Measurements from ENCODE around the gene CWF19L2. TPM values are rescaled to one million over a fixed set of nuclear protein-coding genes. Genes with fewer than 3 reads are reported as not detected.

The CWF19L2 gene
- total RNA-seq, 2 experiments from 2014 or later = 11.9 to 13.6 TPM

DNA sequence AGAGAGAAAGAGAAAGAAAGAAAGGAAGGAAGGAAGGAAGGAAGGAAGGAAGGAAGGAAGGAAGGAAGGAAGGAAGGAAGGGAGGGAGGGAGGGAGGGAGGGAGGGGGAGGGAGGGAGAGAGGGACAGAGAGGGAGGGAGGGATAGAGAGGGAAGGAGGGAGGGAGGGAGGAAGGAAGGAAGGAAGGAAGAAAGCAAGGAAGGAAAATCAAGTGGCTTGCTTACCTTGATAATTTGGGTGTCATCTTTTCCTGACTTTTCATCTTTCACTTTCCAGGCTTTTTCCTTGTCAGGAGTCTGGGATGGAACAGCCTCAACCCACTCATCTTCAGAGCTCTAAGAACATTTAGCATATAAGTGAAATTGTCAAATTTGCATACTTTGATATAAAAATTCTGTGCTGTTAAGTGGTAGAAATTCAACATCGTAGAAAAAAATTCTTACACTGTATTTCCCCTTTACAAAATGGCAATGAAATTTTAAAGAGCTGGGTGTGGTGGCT, 14.9 kb downstream of the CWF19L2 start:
- Mint-ChIP-seq H3K4me1 (ENCODE audit: low read depth) (peaks cover 21% of the 10 kb centered on the region), H3K27me3 (no peaks in the 10 kb centered on the region), H3K36me3 (ENCODE audit: low read depth) (peaks cover 52% of the 10 kb centered on the region), H3K9me3 (no peaks in the 10 kb centered on the region), H3K4me3 (no peak overlapping the region), H3K27ac (no peak overlapping the region)
- ChIA-PET POLR2A (no interaction called here), CTCF (no interaction called here)
- TF ChIP-seq, protein P1, sequence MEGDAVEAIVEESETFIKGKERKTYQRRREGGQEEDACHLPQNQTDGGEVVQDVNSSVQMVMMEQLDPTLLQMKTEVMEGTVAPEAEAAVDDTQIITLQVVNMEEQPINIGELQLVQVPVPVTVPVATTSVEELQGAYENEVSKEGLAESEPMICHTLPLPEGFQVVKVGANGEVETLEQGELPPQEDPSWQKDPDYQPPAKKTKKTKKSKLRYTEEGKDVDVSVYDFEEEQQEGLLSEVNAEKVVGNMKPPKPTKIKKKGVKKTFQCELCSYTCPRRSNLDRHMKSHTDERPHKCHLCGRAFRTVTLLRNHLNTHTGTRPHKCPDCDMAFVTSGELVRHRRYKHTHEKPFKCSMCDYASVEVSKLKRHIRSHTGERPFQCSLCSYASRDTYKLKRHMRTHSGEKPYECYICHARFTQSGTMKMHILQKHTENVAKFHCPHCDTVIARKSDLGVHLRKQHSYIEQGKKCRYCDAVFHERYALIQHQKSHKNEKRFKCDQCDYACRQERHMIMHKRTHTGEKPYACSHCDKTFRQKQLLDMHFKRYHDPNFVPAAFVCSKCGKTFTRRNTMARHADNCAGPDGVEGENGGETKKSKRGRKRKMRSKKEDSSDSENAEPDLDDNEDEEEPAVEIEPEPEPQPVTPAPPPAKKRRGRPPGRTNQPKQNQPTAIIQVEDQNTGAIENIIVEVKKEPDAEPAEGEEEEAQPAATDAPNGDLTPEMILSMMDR (IDR thresholded peaks at IDR 0.05) = no peak
- intact Hi-C loops (cut with micrococcal nuclease) = no loop called here
- ATAC-seq = no peak
- no peak for DNase-seq

- Mint-ChIP-seq H3K4me3 (no peak overlapping the region), H3K36me3 (ENCODE audit: low read depth) (peaks cover 41% of the 10 kb centered on the region), H3K4me1 (ENCODE audit: low read depth) (peaks cover 10% of the 10 kb centered on the region), H3K9me3 (no peaks in the 10 kb centered on the region), H3K27me3 (no peaks in the 10 kb centered on the region), H3K27ac (no peak overlapping the region)
- DNase-seq = no peak
- POLR2A ChIA-PET = no interaction called here
- CTCF ChIA-PET = no interaction called here
- intact Hi-C loops (cut with micrococcal nuclease) = no loop called here
- TF ChIP-seq, protein P1 (IDR thresholded peaks at IDR 0.05) = no peak
- no peak for ATAC-seq
Measured at GRCh38 chr11:107439586-107440167, 17.9 kb downstream of the CWF19L2 start.

DNA sequence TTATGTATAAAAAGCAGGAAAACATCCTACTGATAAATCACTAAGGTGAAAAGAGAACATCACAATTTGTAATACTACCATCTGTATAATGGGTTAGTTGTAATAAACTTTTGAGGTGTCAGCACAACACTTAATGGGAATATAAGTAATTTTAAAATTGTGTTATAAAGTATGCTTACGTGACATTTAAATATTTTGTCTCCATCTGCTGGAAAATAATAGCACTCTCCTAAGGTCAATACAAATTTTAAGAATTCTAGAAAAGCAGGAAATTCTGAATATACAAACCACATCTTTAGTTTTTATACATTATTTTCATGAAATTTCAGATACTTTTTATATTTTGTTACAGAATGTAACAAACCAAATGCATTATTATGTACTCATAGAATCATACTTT, 19.5 kb downstream of the CWF19L2 start:
- H3K4me3 Mint-ChIP-seq = no peak overlapping the region
- ATAC-seq (no peak), DNase-seq (no peak)
- CTCF ChIA-PET = no interaction called here
- H3K27ac Mint-ChIP-seq = no peak overlapping the region
- H3K4me1 Mint-ChIP-seq (ENCODE audit: low read depth) = peaks cover 4% of the 10 kb centered on the region
- TF ChIP-seq, protein P1 (IDR thresholded peaks at IDR 0.05) = no peak
- H3K9me3 Mint-ChIP-seq = no peaks in the 10 kb centered on the region
- peaks cover 29% of the 10 kb centered on the region for H3K36me3 Mint-ChIP-seq (ENCODE audit: low read depth)
- intact Hi-C loops (cut with micrococcal nuclease) = no loop called here
- H3K27me3 Mint-ChIP-seq = no peaks in the 10 kb centered on the region
- POLR2A ChIA-PET = no interaction called here

- no peak overlapping the region for H3K27ac Mint-ChIP-seq
- peaks cover 13% of the 10 kb centered on the region for H3K4me1 Mint-ChIP-seq (ENCODE audit: low read depth)
- no peaks in the 10 kb centered on the region for H3K27me3 Mint-ChIP-seq
- peak; percentile 24 for ATAC-seq
- intact Hi-C loops (cut with micrococcal nuclease) = no loop called here
- H3K4me3 Mint-ChIP-seq = no peak overlapping the region
- CTCF ChIA-PET = no interaction called here
- no peak for DNase-seq
- POLR2A ChIA-PET = no interaction called here
- TF ChIP-seq, protein P1 (IDR thresholded peaks at IDR 0.05) = no peak
- no peaks in the 10 kb centered on the region for H3K9me3 Mint-ChIP-seq
- H3K36me3 Mint-ChIP-seq (ENCODE audit: low read depth) = peaks cover 28% of the 10 kb centered on the region
Measured at GRCh38 chr11:107430525-107430924, 27.1 kb downstream of the CWF19L2 start.

DNA sequence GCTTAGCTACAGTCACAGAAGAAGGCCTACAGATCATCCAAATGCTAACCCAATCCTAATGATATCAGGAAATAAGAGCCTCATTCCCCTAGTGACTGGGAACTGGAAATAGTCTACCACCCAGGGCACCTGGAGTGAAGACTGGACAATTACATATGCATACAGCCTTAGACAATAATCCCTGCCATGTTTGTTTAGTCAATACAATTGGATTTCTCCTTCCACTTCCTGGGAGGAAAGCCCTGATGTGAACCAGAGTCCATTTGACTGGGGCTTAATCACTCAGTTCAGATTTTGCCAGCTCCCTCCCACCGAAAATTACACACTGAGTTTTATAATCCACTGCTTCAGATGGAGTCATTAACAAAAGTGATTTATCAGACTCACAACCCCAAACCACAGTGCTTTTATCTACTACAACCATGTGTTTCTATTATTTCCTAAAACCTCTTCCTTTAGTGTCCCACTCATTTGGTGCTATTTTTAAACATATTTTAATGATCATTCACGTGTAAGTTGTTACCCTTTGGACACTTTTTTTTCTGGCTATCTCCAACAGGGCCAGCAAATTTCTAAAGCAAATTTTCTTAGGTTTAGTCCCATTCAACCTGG, 29.9 kb downstream of the CWF19L2 start:
- H3K36me3 Mint-ChIP-seq (ENCODE audit: low read depth) = peaks cover 28% of the 10 kb centered on the region
- H3K4me3 Mint-ChIP-seq = no peak overlapping the region
- H3K27ac Mint-ChIP-seq = no peak overlapping the region
- no peaks in the 10 kb centered on the region for H3K27me3 Mint-ChIP-seq
- no peak for ATAC-seq
- H3K9me3 Mint-ChIP-seq = no peaks in the 10 kb centered on the region
- H3K4me1 Mint-ChIP-seq (ENCODE audit: low read depth) = peaks cover 16% of the 10 kb centered on the region
- POLR2A ChIA-PET = no interaction called here
- intact Hi-C loops (cut with micrococcal nuclease) = no loop called here
- CTCF ChIA-PET = no interaction called here
- DNase-seq = no peak
- TF ChIP-seq, protein P1 (IDR thresholded peaks at IDR 0.05) = no peak
